ENCODE measurements around the gene SREBF1.

SREBF1 gene

DNA sequence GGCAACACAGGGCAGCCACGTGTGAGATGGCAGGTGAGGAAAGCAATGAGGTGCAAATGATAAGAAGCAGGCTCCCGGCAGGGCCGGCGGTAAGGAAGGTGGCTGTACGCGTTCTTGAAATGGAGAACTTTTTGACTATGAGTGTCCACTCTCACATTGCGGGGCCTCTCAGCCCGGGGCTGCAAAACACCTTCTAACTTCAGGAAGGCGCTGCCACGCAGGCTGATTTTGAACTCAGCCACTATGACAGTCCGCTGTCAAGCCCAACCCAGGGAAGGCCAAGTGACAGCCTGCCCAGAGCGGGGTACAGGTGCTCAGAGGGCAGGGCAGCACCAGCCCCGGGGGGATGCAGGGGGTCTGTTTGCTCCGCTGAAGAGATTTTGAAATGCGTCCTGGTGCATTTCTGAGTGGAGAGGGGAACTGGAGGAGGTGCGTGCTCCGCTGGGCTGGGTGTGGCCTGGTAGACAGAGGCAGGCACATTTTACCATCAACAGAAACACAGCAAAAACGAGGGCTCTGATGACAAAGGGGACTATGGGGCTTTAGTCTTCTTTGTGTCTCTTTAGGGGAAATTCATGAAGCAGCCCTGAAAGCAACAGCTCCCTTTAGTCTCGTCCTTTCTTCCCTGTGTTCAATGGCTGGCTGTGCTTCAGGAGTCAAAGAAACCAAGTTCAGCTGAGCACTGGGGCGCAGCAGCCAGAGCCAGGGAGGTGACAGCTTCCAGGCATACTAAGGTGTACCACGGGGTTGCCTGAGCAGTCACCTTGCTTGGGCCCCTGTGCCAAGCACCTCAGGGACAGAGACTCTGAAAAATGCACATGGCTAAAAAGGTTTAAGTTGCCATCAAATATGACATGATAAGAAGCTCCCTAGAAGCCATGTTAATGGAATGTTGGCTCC lies 14.6 kb upstream of the SREBF1 start:
- Histone ChIP-seq H3K4me1 (ENCODE audit: control extremely low read depth in 1 of 4, control insufficient read depth in 4 of 4, insufficient read depth in 4 of 4, low read length in 3 of 4) (peaks cover 0 to 56% (median 44%) of the 10 kb centered on the region in 4 experiments), H3K4me3 (ENCODE audit: control insufficient read depth in 1 of 7, extremely low read depth in 1 of 7, insufficient read depth in 4 of 7, low read depth in 2 of 7, low read length in 6 of 7) (no peak overlapping the region), H3K27me3 (replicated peaks in 2 of 5; ENCODE audit: control insufficient read depth in 4 of 5, insufficient read depth in 5 of 5, low read length in 4 of 5) (no peaks in the 10 kb centered on the region), H3K9me3 (ENCODE audit: control extremely low read depth in 1 of 5, control insufficient read depth in 4 of 5, insufficient read depth in 2 of 5, low read depth in 1 of 5, low read length in 4 of 5) (no peaks in the 10 kb centered on the region), H3K27ac (ENCODE audit: insufficient read depth in 1 of 2, low read depth in 1 of 2, low read length in 2 of 2, poor library complexity in 1 of 2, severe bottlenecking in 2 of 2) (no peak overlapping the region), H3K36me3 (ENCODE audit: control insufficient read depth in 4 of 4, insufficient read depth in 4 of 4, low read length in 3 of 4) (peaks cover 0 to 2% (median 0%) of the 10 kb centered on the region in 4 experiments)
- no peak for DNase-seq
- 93% methylated on average over 18 of the region's 21 CpGs for WGBS (ENCODE audit: insufficient coverage)
- ChIA-PET POLR2A (interaction anchor here (4.6 kb wide), 1 partner anchor 14 kb away, joined by 17 read pairs; the partner anchor contains the start of gene SREBF1), CTCF (interaction anchor here (1.2 to 14.1 kb wide), 4 partner anchors 10 to 41 kb away, joined by 4 to 295 read pairs (median 9); partner anchors contain the start of gene SREBF1)

GRCh38 chr17:17849845-17850373 lies 13.1 kb upstream of the SREBF1 start:
- POLR2A ChIA-PET, result interaction anchor here (4.6 kb wide), 1 partner anchor 13 kb away, joined by 17 read pairs; the partner anchor contains the start of gene SREBF1
- H3K4me3 ChIP-seq (ENCODE audit: control insufficient read depth in 1 of 7, extremely low read depth in 1 of 7, insufficient read depth in 4 of 7, low read depth in 2 of 7, low read length in 6 of 7), result peak overlapping the region in 1 of 7 experiments; percentile 33
- no peaks in the 10 kb centered on the region for H3K27me3 ChIP-seq (replicated peaks in 2 of 5; ENCODE audit: control insufficient read depth in 4 of 5, insufficient read depth in 5 of 5, low read length in 4 of 5)
- DNase-seq, result peak; percentile 56 to 85 (median 85)
- no peaks in the 10 kb centered on the region for H3K9me3 ChIP-seq (ENCODE audit: control extremely low read depth in 1 of 5, control insufficient read depth in 4 of 5, insufficient read depth in 2 of 5, low read depth in 1 of 5, low read length in 4 of 5)
- peaks cover 0 to 56% (median 46%) of the 10 kb centered on the region in 4 experiments for H3K4me1 ChIP-seq (ENCODE audit: control extremely low read depth in 1 of 4, control insufficient read depth in 4 of 4, insufficient read depth in 4 of 4, low read length in 3 of 4)
- no peaks in the 10 kb centered on the region for H3K36me3 ChIP-seq (ENCODE audit: control insufficient read depth in 4 of 4, insufficient read depth in 4 of 4, low read length in 3 of 4)
- peak overlapping the region in 1 of 2 experiments; percentile 51 for H3K27ac ChIP-seq (ENCODE audit: insufficient read depth in 1 of 2, low read depth in 1 of 2, low read length in 2 of 2, poor library complexity in 1 of 2, severe bottlenecking in 2 of 2)
- 54% methylated on average over 2 of the region's 2 CpGs for WGBS (ENCODE audit: insufficient coverage)
- CTCF ChIA-PET, result interaction anchor here (0.6 to 5.7 kb wide), 11 partner anchors 9 to 1419 kb away, joined by 3 to 39 read pairs (median 6); partner anchors contain the start of gene SREBF1

GRCh38 chr17:17849147-17849820 lies 12.5 kb upstream of the SREBF1 start:
- H3K9me3 ChIP-seq (ENCODE audit: control extremely low read depth in 1 of 5, control insufficient read depth in 4 of 5, insufficient read depth in 2 of 5, low read depth in 1 of 5, low read length in 4 of 5), result no peaks in the 10 kb centered on the region
- ChIA-PET POLR2A (interaction anchor here (0.6 to 4.6 kb wide), 3 partner anchors 12 to 57 kb away, joined by 3 to 17 read pairs (median 3); partner anchors contain the start of gene SREBF1), CTCF (interaction anchor here (1.0 to 5.7 kb wide), 13 partner anchors 8 to 61 kb away, joined by 3 to 39 read pairs (median 4); partner anchors contain the start of gene SREBF1)
- no peaks in the 10 kb centered on the region for H3K36me3 ChIP-seq (ENCODE audit: control insufficient read depth in 4 of 4, insufficient read depth in 4 of 4, low read length in 3 of 4)
- DNase-seq, result peak; percentile 38 to 80 (median 79)
- H3K4me1 ChIP-seq (ENCODE audit: control extremely low read depth in 1 of 4, control insufficient read depth in 4 of 4, insufficient read depth in 4 of 4, low read length in 3 of 4), result peaks cover 0 to 55% (median 46%) of the 10 kb centered on the region in 4 experiments
- H3K27ac ChIP-seq (ENCODE audit: insufficient read depth in 1 of 2, low read depth in 1 of 2, low read length in 2 of 2, poor library complexity in 1 of 2, severe bottlenecking in 2 of 2), result peak overlapping the region in 1 of 2 experiments; percentile 51
- 63% methylated on average over 3 of the region's 5 CpGs for WGBS (ENCODE audit: insufficient coverage)
- no peaks in the 10 kb centered on the region for H3K27me3 ChIP-seq (replicated peaks in 2 of 5; ENCODE audit: control insufficient read depth in 4 of 5, insufficient read depth in 5 of 5, low read length in 4 of 5)
- peak overlapping the region in 2 of 7 experiments; percentile 12 to 48 for H3K4me3 ChIP-seq (ENCODE audit: control insufficient read depth in 1 of 7, extremely low read depth in 1 of 7, insufficient read depth in 4 of 7, low read depth in 2 of 7, low read length in 6 of 7)

DNA sequence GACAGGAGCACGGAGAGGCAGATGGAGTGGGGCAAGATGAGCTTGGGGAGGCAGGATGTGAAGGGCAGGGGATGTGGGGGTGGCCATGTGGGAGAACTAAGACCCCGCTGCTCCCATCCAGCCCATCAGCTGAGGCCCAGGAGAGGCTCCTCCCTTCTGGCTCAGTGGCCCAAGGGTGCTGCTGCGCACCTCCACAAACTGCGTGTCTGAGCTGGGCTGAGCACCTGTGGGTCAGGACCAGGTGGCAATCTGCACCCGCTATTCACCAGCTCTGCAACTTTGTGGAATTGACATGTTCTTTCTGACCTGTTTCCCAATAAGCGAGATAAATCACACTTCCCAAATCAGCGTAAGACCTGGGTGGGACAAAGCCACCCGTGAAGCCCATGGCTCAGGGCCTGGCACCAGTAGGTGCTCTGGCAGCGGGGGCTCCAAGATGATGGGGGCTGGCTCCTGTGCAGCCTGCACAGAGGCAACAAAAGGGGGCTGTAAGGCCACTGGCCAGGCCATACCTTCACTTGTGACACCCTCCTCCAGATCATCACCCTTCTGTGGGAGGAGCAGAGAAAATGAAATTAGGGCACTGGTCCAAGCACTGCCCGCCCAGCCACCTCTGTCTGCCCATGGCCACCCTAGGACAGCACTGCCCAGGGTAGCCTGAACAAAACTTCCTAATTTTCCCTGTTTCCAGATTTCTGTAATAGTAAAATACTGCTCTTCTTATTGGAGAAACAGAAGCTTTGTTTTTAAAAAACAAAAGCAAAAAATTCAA lies 11.7 kb upstream of the SREBF1 start:
- no peaks in the 10 kb centered on the region for H3K9me3 ChIP-seq (ENCODE audit: control extremely low read depth in 1 of 5, control insufficient read depth in 4 of 5, insufficient read depth in 2 of 5, low read depth in 1 of 5, low read length in 4 of 5)
- ChIA-PET CTCF (interaction anchor here (1.0 to 5.7 kb wide), 13 partner anchors 10 to 62 kb away, joined by 3 to 39 read pairs (median 4); partner anchors contain the start of gene SREBF1), POLR2A (interaction anchor here (0.6 to 4.6 kb wide), 3 partner anchors 11 to 56 kb away, joined by 3 to 17 read pairs (median 3); partner anchors contain the start of gene SREBF1)
- H3K4me3 ChIP-seq (ENCODE audit: control insufficient read depth in 1 of 7, extremely low read depth in 1 of 7, insufficient read depth in 4 of 7, low read depth in 2 of 7, low read length in 6 of 7), result peak overlapping the region in 2 of 7 experiments; percentile 1 to 48
- DNase-seq, result no peak
- H3K4me1 ChIP-seq (ENCODE audit: control extremely low read depth in 1 of 4, control insufficient read depth in 4 of 4, insufficient read depth in 4 of 4, low read length in 3 of 4), result peaks cover 0 to 55% (median 46%) of the 10 kb centered on the region in 4 experiments
- no peaks in the 10 kb centered on the region for H3K36me3 ChIP-seq (ENCODE audit: control insufficient read depth in 4 of 4, insufficient read depth in 4 of 4, low read length in 3 of 4)
- H3K27ac ChIP-seq (ENCODE audit: insufficient read depth in 1 of 2, low read depth in 1 of 2, low read length in 2 of 2, poor library complexity in 1 of 2, severe bottlenecking in 2 of 2), result no peak overlapping the region
- no peaks in the 10 kb centered on the region for H3K27me3 ChIP-seq (replicated peaks in 2 of 5; ENCODE audit: control insufficient read depth in 4 of 5, insufficient read depth in 5 of 5, low read length in 4 of 5)
- WGBS (ENCODE audit: insufficient coverage), result 88% methylated on average over 8 of the region's 10 CpGs

GRCh38 chr17:17847726-17848125 lies 10.9 kb upstream of the SREBF1 start:
- no peak for DNase-seq
- ChIA-PET CTCF (interaction anchor here (0.8 to 5.7 kb wide), 8 partner anchors 9 to 39 kb away, joined by 3 to 39 read pairs (median 5); partner anchors contain the start of gene SREBF1), POLR2A (interaction anchor here (4.6 kb wide), 1 partner anchor 10 kb away, joined by 17 read pairs; the partner anchor contains the start of gene SREBF1)
- Histone ChIP-seq H3K4me1 (ENCODE audit: control extremely low read depth in 1 of 4, control insufficient read depth in 4 of 4, insufficient read depth in 4 of 4, low read length in 3 of 4) (peaks cover 0 to 60% (median 46%) of the 10 kb centered on the region in 4 experiments), H3K27me3 (replicated peaks in 2 of 5; ENCODE audit: control insufficient read depth in 4 of 5, insufficient read depth in 5 of 5, low read length in 4 of 5) (no peaks in the 10 kb centered on the region), H3K4me3 (ENCODE audit: control insufficient read depth in 1 of 7, extremely low read depth in 1 of 7, insufficient read depth in 4 of 7, low read depth in 2 of 7, low read length in 6 of 7) (no peak overlapping the region), H3K36me3 (ENCODE audit: control insufficient read depth in 4 of 4, insufficient read depth in 4 of 4, low read length in 3 of 4) (no peaks in the 10 kb centered on the region), H3K27ac (ENCODE audit: insufficient read depth in 1 of 2, low read depth in 1 of 2, low read length in 2 of 2, poor library complexity in 1 of 2, severe bottlenecking in 2 of 2) (no peak overlapping the region), H3K9me3 (ENCODE audit: control extremely low read depth in 1 of 5, control insufficient read depth in 4 of 5, insufficient read depth in 2 of 5, low read depth in 1 of 5, low read length in 4 of 5) (no peaks in the 10 kb centered on the region)
- 100% methylated on average over 1 of the region's 5 CpGs for WGBS (ENCODE audit: insufficient coverage)

Data from common myeloid progenitor, CD34-positive (primary cell).